ENCODE results near the gene TPSB2.
"Not testable (repeated sequence)": the region's sequence is repeated elsewhere in the genome, so short reads cannot be mapped to it uniquely, and the experiment has no call there.

TPSB2 gene

DNA sequence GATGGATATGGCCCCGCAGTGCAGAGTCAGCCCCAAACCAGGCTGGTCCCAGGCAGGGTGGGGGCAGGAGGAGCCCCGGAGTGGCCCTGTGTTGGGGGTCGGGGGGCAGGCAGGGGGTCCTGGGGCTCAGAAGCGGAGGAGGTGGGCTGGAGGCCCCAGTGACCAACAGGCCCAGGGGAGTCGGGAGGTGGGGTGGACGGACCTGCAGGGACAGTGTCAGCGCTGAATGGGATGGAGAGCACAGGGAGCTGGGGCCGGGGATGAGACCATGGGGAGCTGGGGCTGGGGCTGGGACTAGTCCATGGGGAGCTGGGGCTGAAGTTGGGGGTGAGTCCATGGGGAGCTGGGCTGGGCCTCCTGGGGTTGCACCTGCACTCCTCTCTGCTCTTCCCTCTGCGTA lies 9.6 kb upstream of the TPSB2 start:
- not testable (repeated sequence) for DNase-seq

DNA sequence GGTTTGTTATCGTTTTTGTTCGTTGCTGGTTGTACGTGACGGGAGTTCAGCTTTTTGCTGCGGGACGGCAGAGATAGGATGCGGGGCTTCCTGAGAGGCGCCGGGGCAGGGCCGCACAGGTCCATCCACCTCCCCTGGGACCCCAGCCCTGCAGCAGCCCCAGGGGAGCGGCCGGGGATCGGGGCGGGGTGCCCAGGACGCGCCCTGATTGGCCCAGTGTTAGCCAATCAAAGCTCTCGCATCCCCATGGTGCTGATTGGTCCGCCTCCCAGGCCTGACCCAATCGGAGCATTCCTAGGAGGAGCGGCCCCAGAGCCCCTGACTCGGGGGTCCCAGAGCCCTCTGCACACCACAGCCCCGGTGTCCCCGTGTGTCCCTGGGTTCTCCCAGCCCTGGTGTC lies 8.9 kb upstream of the TPSB2 start:
- DNase-seq: not testable (repeated sequence)

DNA sequence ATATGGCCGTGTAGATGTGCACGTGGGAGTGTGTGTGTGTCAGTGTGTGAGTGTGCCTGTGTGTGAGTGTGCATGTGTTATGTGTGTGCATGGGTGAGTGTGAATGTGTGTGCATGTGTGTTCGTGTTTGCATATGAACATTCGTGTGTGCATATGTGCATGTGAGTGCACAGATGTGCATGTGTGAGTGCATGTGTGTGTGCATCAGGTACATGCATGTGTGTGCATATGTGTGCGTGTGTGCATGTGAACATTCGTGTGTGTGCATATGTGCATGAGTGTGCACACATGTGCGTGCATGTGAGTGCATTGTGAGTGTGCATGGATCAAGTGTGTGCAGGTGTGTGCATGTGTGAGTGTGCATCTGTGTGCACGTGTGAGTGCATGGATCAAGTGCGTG lies 8.0 kb upstream of the TPSB2 start:
- no peak for DNase-seq

DNA sequence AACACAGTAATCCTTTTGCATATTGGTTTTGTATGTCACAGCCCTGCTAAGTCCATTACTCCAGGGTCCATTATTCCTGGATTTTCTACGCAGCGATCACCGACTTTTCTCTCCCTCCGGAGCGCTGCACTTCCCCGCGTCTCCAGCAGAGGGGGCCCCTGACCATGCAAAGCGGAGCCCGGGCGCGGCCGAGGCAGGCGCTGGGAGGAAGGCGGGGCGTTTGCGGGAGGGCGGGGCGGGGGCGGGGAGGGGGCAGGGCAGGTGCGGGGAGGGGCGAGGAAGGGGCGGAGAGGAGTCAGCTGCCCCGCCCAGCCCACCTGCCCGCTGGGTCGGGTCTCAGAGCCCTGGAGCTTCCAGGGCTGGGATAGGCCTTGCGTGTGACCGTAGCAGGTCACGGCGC lies 6.7 kb upstream of the TPSB2 start:
- not testable (repeated sequence) for DNase-seq

GRCh38 chr16:1232049-1232748 lies 2.2 kb upstream of the TPSB2 start:
- not testable (repeated sequence) for DNase-seq

GRCh38 chr16:1231301-1231700 lies 1.3 kb upstream of the TPSB2 start:
- not testable (repeated sequence) for DNase-seq

DNA sequence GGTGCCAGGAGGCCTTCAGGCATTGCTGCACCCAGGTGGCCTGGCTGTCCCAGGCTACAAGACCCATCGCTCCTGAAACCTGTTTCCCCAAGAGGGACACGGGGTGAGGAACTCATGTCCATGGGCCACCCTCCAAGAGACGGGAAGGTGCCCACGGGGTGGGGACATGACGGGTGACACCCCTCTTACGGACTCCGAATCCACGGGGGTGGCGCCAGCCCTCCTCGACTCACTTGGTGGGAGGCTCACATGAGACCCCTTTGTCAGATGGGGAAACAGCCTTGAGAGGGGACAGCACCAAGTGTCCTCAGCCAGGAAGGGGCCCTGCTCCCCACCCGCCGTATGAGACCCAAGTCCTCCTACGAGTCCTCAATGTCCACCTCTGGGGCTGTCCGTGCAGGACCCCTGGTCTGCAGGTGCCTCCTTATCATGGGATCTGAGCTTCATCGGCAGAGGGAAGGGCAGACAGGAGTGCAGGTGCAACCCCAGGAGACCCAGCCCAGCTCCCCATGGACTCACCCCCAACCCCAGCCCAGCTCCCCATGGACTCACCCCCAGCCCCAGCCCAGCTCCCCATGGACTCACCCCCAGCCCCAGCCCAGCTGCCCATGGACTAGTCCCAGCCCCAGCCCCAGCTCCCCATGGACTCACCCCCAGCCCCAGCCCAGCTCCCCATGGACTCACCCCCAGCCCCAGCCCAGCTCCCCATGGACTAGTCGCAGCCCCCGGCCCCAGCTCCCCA lies 658 bp upstream of the TPSB2 start:
- DNase-seq: not testable (repeated sequence)

GRCh38 chr16:1229476-1229875 lies 508 bp downstream of the TPSB2 start:
- not testable (repeated sequence) for DNase-seq

GRCh38 chr16:1228227-1228626 lies 1.8 kb downstream of the TPSB2 start:
- DNase-seq: not testable (repeated sequence)

DNA sequence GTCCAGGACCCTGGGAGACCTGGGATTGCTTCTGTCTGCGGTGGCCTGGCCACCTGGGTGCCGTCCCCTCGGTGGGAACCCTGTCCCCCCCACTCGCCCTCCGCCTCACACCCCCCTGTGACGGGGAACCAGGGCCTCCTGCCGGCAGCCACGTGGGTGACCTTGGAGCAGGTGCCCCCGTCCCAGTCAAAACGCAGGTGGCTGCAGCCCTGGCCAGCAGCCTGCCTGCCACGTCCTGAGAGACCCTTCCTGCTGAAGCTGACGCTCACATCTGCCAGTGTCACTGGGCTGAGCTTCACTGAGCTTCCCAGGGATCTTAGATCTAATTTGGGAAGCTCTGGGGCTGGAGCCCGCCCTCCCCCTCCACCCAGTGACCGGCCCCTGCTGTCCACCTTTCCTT lies 3.3 kb downstream of the TPSB2 start:
- not testable (repeated sequence) for DNase-seq

DNA sequence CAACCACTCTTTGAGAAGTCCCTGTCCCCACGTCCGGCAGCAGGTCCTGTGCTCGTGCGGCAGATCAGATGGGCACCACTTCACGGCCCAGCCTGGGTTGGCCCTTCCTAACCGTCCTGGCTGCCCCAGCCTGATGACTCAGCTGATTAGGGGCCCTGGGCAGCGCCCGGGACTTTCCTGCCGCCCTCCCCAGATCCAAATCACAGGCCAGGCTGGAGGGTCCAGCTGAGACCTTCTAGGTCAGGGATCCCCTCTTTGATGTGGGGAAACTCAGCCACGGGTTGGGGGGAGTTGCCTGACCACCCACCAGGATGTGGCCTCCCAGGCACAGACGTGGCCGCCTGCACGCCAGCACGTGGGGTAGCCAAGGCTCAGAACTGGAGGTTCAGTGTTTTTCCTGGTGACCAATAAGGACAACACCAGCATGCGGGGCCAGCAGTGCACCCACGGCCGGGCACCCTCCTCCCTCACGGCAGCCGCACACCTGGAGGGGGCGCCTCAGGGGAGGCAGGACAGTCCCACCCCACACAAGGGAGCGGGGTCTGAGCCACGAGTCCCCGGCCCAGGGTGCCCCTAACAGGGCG lies 4.2 kb downstream of the TPSB2 start:
- not testable (repeated sequence) for DNase-seq

- no peak for DNase-seq
These were observed 4.9 kb downstream of the TPSB2 start, which contains the start of gene TPSG1 for GRCh38 chr16:1225051-1225451. Gene TPSG1 (minus strand): TSS chr16:1225268. CDS start chr16:1225252, 16 bp downstream.

DNA sequence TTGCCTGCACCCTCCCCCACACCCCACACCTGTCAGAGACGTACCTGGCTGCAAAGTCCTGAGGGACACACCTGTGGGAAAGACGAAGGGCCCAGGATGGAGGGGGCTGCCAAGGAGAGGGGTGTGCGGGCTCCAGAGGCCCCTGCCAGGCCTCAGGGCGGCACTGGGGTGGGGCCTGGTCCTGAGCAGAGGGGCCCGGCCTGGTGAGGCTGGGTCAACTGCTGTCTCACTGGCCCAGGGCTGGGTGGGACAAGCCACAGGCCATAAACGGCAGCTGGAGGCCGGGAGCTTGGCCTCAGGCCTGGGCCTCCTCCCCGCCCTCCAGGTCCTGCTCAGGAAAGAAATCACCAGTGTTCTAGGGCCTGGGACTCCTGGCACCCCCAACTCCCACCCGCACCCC lies 5.4 kb downstream of the TPSB2 start:
- DNase-seq: no peak

GRCh38 chr16:1223355-1224214 lies 6.4 kb downstream of the TPSB2 start:
- no peak for DNase-seq

DNA sequence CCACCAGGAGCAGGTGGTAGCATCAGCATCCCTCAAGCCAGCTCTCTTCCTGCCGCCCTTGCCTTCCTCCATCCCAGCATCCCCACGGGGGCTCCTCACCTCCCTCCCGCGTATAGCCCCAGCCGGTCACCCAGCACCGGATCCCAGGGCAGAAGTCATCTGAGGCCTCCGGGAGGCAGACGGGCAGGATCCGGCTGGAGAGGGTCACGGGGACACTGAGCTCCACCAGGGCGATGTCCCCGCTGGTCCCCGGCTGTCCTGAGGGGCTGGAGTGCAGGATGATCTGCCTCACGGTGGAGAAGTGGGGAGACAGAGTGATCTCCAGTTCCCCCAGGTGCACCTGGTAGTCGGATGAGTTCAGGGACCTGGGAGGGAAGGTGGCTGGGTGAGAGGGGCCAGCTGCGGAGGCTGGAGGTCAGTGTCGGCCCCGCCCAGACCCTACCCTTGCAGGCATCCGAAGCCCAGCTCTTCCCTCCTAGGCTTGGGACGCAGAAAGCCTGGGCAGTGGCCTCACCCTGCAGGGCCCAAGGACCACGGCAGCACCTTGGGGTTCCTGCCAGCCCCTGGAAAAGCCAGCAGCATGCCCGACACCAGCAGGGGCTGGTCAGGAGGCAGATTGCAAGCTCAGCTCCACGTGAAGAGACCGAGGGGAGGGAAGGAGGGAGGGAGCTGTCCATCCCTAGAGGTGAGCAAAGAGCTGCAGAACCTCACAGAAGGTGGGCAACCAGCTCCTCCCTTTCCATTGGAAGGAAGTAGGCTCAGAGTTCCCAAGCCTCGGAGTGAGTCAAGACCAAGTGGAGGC lies 7.2 kb downstream of the TPSB2 start:
- DNase-seq: no peak

DNA sequence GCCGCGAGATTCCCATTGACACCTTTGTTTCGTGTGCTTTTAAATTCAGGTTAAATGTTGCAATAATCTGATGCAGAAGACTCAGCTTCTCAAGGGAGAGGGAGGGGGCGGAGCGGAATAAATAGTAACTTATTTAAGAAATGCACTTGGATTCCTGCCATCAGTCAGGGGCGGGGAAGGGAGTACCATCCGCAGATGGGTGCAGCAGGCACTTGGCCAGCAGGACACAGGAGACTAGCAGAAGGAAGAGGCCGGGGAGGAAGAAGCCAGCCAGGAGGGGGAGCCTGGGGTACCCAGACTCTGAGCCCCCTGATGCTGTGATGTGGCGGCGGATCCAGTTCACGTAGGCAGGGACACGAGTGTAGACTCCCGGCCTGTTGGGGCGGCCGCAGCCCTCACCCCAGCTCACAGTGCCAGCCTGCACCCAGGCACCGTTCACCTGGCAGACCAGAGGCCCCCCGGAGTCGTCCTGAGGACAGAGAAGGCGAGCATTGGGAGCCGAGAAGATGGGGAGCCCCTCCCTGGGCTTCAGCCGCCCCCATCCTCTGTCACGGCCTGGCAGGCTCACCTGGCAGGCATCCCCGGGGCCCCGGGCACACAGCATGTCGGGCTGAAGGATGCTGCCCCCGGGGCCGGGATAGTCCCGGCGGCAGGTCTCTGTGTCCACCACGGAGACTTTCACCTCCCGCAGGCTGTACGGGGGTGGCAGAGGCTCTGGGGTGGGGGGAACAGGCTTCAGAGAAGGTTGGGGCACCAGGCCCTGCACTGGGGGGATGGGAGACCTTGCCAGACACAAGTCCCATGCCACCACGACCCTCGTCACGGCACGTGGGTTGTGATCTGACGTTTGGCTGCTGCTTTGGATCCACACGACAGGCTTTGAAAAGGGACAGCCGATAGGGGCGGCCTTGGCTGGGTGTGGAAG lies 8.1 kb downstream of the TPSB2 start:
- DNase-seq: no peak

DNA sequence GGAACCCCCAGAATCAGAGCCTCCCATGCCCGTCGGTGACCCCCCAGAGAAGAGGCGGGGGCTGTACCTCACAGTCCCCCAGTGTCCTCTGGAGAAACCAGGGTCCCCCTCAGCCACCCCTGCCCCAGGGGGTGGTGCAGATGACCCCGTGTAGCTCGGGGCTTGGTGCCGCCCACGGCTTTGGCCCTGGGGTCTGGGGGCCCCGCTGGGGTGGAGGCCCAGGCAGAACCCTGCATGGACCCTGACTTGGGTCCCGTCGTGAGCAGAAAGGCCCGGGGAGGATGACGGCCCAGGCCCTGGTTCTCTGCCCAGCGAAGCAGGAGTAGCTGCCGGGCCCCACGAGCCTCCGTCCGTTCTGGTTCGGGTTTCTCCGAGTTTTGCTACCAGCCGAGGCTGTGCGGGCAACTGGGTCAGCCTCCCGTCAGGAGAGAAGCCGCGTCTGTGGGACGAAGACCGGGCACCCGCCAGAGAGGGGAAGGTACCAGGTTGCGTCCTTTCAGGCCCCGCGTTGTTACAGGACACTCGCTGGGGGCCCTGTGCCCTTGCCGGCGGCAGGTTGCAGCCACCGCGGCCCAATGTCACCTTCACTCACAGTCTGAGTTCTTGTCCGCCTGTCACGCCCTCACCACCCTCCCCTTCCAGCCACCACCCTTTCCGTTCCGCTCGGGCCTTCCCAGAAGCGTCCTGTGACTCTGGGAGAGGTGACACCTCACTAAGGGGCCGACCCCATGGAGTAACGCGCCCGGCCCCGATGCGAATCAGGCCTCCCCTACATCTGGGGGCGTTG lies 8.9 kb downstream of the TPSB2 start:
- DNase-seq: no peak

DNA sequence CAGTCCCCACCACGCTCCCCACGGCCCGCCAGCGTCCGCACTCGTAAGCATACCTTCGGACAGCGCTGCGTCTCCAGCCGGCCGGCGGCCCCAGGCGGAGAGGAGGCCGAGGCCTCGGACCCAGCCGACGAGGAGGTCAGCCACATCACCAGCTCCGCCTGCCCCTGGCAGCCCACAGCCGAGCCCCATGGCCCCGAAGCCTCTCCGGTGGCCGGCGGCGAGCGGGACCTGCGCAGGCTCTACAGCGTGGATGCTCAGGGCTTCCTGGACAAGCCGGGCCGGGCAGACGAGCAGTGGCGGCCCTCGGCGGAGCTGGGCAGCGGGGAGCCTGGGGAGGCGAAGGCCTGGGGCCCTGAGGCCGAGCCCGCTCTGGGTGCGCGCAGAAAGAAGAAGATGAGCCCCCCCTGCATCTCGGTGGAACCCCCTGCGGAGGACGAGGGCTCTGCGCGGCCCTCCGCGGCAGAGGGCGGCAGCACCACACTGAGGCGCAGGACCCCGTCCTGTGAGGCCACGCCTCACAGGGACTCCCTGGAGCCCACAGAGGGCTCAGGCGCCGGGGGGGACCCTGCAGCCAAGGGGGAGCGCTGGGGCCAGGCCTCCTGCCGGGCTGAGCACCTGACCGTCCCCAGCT lies 9.8 kb downstream of the TPSB2 start:
- no peak for DNase-seq

DNA sequence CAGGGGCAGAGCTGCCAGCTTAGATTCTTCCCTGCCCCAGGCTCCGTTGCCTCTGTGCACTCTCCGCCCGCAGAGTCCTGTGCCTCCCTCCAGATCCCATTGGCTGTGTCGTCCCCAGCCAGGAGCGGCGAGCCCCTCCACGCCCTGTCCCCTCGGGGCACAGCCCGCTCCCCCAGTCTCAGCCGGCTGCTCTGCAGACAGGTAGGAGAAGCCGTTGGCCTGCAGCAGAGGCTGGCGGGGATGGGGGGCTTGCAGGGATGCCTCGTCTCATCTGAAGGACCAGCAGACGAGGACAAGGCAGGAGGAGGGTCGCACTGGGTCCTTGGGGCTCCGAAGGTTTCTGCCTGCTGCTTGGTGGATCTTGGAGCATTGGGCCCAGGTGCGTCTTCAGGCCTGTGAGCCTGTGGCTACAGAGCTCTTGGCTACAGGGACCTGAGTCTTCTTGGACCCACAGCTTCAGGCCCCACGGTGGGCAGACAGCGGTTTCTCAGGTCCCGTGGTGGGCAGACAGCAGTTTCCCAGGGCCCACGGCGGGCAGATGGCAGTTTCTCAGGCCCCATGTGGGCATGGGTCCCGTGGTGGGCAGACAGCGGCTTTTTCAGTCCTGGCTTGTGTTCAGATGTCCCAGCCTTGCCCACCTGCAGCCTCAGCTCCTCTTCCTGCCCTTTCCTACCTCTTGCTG lies 10.9 kb downstream of the TPSB2 start:
- DNase-seq: no peak

All from NCI-H146 (cell line).